Trophoblast cell (in vitro differentiated cells and primary cell): ENCODE results near the gene TGFBR1. TPM values are rescaled to one million over a fixed set of nuclear protein-coding genes. Genes with fewer than 3 reads are reported as not detected.
A peak's percentile ranks its signal among the peaks of the same experiment; 100 is the strongest.

ENCODE experiments used
- DNase-seq, 2 donors: peaks; one replicate each; pipeline ENCODE4 v3.0.0-alpha.2; 2016
- H2AFZ ChIP-seq: 2 replicates; pipeline ENCODE4 v1.6.1; 2013; ENCODE audit warnings: low read length, moderate library complexity, mild to moderate bottlenecking; ENCODE audit not compliant: insufficient read depth, poor library complexity
- H2AK5ac ChIP-seq: 2 replicates; pipeline ENCODE4 v1.6.1; 2013; ENCODE audit warnings: mild to moderate bottlenecking, low read length
- H2BK120ac ChIP-seq: 2 replicates; pipeline ENCODE4 v1.6.1; 2013; ENCODE audit warnings: low read length, mild to moderate bottlenecking, moderate library complexity; ENCODE audit not compliant: insufficient read depth, poor library complexity
- H2BK12ac ChIP-seq: 2 replicates; pipeline ENCODE4 v1.6.1; 2013; ENCODE audit warnings: mild to moderate bottlenecking, low read length, moderate library complexity
- H2BK5ac ChIP-seq: 2 replicates; pipeline ENCODE4 v1.6.1; 2013; ENCODE audit warnings: low read length, low read depth, moderate library complexity, mild to moderate bottlenecking; ENCODE audit not compliant: poor library complexity
- H3K14ac ChIP-seq: 2 replicates; pipeline ENCODE4 v1.6.1; 2013; ENCODE audit warnings: mild to moderate bottlenecking, low read length
- H3K18ac ChIP-seq: 2 replicates; pipeline ENCODE4 v1.6.1; 2013; ENCODE audit warnings: mild to moderate bottlenecking, low read length
- H3K23ac ChIP-seq: 2 replicates; pipeline ENCODE4 v1.6.1; 2013; ENCODE audit warnings: low read length
- H3K27ac ChIP-seq: 2 replicates; pipeline ENCODE4 v1.5.1; 2013; ENCODE audit warnings: low read depth, mild to moderate bottlenecking, inconsistent platforms, low read length, moderate library complexity
- H3K27me3 ChIP-seq: 2 replicates; pipeline ENCODE4 v1.6.1; 2013; ENCODE audit warnings: inconsistent platforms, mild to moderate bottlenecking, low read length, moderate library complexity; ENCODE audit not compliant: insufficient read depth
- H3K36me3 ChIP-seq, 2 experiments: 1 replicate in 1 of 2; 2 replicates in 1 of 2; pipeline ENCODE4 v1.6.1; 2013; ENCODE audit warnings: low read length in 2 of 2, mild to moderate bottlenecking in 2 of 2, moderate library complexity in 1 of 2; ENCODE audit not compliant: insufficient read depth in 2 of 2, control insufficient read depth in 1 of 2
- H3K4ac ChIP-seq: 2 replicates; pipeline ENCODE4 v1.6.1; 2013; ENCODE audit warnings: low read depth, mild to moderate bottlenecking, low read length, moderate library complexity
- H3K4me1 ChIP-seq, 2 experiments: 1 replicate in 1 of 2; 2 replicates in 1 of 2; pipeline ENCODE4 v1.6.1; 2013; ENCODE audit warnings: low read length in 2 of 2, mild to moderate bottlenecking in 2 of 2, moderate library complexity in 1 of 2; ENCODE audit not compliant: insufficient read depth in 2 of 2, control insufficient read depth in 1 of 2
- H3K4me2 ChIP-seq: 2 replicates; pipeline ENCODE4 v1.6.1; 2013; ENCODE audit warnings: inconsistent platforms, mild to moderate bottlenecking, low read length, moderate library complexity
- H3K4me3 ChIP-seq: 2 replicates; pipeline ENCODE4 v1.5.1; 2013; ENCODE audit warnings: mild to moderate bottlenecking, low read depth, low read length, inconsistent platforms
- H3K79me1 ChIP-seq: one replicate; pipeline ENCODE4 v1.6.1; 2013; ENCODE audit warnings: low read length
- H3K79me2 ChIP-seq: 2 replicates; pipeline ENCODE4 v1.6.1; 2013; ENCODE audit warnings: low read length, mild to moderate bottlenecking; ENCODE audit not compliant: control insufficient read depth, insufficient read depth, poor library complexity
- H3K9ac ChIP-seq: 2 replicates; pipeline ENCODE4 v1.6.1; 2013; ENCODE audit warnings: mild to moderate bottlenecking, low read length
- H3K9me3 ChIP-seq: 2 replicates; pipeline ENCODE4 v1.6.1; 2013; ENCODE audit warnings: low read depth, mild to moderate bottlenecking, control low read depth, inconsistent platforms, low read length; ENCODE audit not compliant: insufficient read depth
- H4K12ac ChIP-seq: 2 replicates; pipeline ENCODE4 v1.6.1; 2013; ENCODE audit warnings: low read depth, mild to moderate bottlenecking, low read length, moderate library complexity
- H4K8ac ChIP-seq: 2 replicates; pipeline ENCODE4 v1.6.1; 2013; ENCODE audit warnings: low read depth, mild to moderate bottlenecking, low read length, moderate library complexity
- H4K91ac ChIP-seq: one replicate; pipeline ENCODE4 v1.6.1; 2013; ENCODE audit warnings: low read depth, mild to moderate bottlenecking, low read length, moderate library complexity
- whole genome bisulfite sequencing: extraction: QIAGEN DNeasy Blood & Tissue Kit; methylation state at CpG from one replicate; pipeline ENCODE4 v1.1.7; 2013; ENCODE audit warnings: missing lambda C conversion rate; ENCODE audit not compliant: insufficient read length, insufficient coverage; ENCODE audit errors: extremely low coverage; 5-methylcytosine and 5-hydroxymethylcytosine counted together
- polyA plus RNA-seq: library from polyadenylated mRNA; stranded (reverse); fragments of 200-250 nt; gene quantifications from 2 replicates; pipeline ENCODE4 v1.2.3, GENCODE V29; 2013

TGFBR1 gene
- 38.6 and 40.3 TPM in 2 replicates for polyA plus RNA-seq

DNA sequence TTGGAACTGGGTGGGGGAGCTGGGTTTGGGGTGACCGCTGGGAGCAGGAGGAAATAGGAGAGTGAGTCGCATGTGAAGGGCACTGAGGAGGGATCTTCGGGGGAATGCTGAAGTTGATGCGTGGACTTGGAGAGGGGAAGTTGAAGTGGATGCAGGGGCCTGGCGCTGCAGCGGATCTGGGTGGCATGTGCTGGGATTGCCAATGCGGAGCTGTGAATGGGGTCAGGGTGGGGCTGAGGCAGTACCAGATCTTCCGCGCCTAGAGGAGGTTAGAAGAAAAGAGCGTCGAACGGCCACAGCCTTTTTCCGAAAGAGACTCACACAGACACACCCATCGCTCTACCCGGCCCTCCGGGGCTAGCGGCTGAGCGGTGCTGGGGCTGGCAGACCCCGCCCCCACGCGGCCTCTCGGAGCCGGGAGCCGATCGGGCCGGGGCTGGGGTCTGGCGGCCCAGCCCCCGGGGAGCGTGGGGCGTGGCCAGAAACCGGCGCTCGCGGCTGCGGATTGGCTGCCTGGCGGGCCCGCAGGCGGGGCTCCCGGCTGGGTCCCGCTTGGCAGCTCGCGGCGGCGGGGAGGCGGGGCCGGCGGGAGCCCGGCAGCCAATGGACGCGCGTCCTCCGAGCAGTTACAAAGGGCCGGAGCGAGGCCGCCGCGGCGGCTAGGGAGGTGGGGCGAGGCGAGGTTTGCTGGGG is at the start of gene TGFBR1:
TSS of gene TGFBR1 (plus strand) at position 655 of the 693 bp plus-strand sequence. CDS start 93 bp downstream, outside the sequence.
- Histone ChIP-seq H3K4me1 (peaks cover 5 to 14% of the 10 kb centered on the region in 2 experiments), H4K8ac (peak within 1 kb of the TSS; percentile 86), H4K12ac (peak within 1 kb of the TSS; percentile 75), H2AK5ac (peak within 1 kb of the TSS; percentile 71), H3K79me2 (peaks cover 8% of the 10 kb centered on the region), H2BK12ac (peak within 1 kb of the TSS; percentile 81), H3K9me3 (no peaks in the 10 kb centered on the region), H3K27ac (peak within 1 kb of the TSS; percentile 67), H3K23ac (no peak within 1 kb of the TSS), H3K4me2 (peak within 1 kb of the TSS; percentile 96), H3K14ac (peak within 1 kb of the TSS; percentile 95), H3K4me3 (peak within 1 kb of the TSS; percentile 85), H2BK5ac (peak within 1 kb of the TSS; percentile 79), H2AFZ (peak within 1 kb of the TSS; percentile 89), H2BK120ac (peak within 1 kb of the TSS; percentile 63), H3K9ac (peak within 1 kb of the TSS; percentile 91), H3K79me1 (peaks cover 12% of the 10 kb centered on the region), H4K91ac (peak within 1 kb of the TSS; percentile 85), H3K27me3 (no peaks in the 10 kb centered on the region), H3K18ac (peak within 1 kb of the TSS; percentile 95), H3K36me3 (no peaks in the 10 kb centered on the region), H3K4ac (peak within 1 kb of the TSS; percentile 92)
- peak; percentile 93 to 97 for DNase-seq
- WGBS: no CpG with 5 or more reads among the region's 60 CpGs

DNA sequence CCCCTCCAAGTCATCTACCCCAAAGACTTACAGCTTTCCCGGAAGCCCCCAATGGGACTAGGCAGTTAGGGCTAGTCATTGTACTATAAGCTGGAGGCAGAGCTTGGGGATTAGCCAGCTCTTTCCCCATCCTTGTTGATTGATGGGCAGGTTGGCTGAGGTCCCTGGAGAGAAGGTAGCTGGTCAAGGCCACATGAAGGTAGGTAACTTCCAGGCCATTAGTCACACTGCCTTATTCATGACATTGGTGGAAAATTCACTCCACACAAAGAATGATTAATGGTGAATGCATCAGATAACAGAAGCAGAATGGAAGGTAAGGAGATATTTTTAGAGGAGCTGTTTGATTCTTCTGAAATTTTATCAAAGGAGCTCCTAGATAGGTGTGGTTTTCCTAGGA is 49.5 kb upstream of the TGFBR1 start:
- H3K79me1 ChIP-seq: peaks cover 10% of the 10 kb centered on the region
- no peaks in the 10 kb centered on the region for H3K36me3 ChIP-seq
- H2BK5ac ChIP-seq: no peak overlapping the region
- no peak overlapping the region for H3K23ac ChIP-seq
- H3K4me3 ChIP-seq: no peak overlapping the region
- H2BK12ac ChIP-seq: peak overlapping the region; percentile 27
- no peak overlapping the region for H3K27ac ChIP-seq
- peaks cover 2% of the 10 kb centered on the region for H3K9me3 ChIP-seq
- peak overlapping the region; percentile 34 for H3K14ac ChIP-seq
- no peak overlapping the region for H3K18ac ChIP-seq
- peaks cover 2% of the 10 kb centered on the region for H3K79me2 ChIP-seq
- H2AFZ ChIP-seq: no peak overlapping the region
- H4K8ac ChIP-seq: no peak overlapping the region
- no peak overlapping the region for H3K9ac ChIP-seq
- H4K12ac ChIP-seq: no peak overlapping the region
- no peak overlapping the region for H2BK120ac ChIP-seq
- no peak overlapping the region for H2AK5ac ChIP-seq
- WGBS: no CpG with 5 or more reads among the region's 1 CpG
- peak overlapping the region; percentile 31 for H4K91ac ChIP-seq
- no peak for DNase-seq
- no peak overlapping the region for H3K4me2 ChIP-seq
- peaks cover 12 to 17% of the 10 kb centered on the region in 2 experiments for H3K4me1 ChIP-seq
- H3K27me3 ChIP-seq: no peaks in the 10 kb centered on the region
- no peak overlapping the region for H3K4ac ChIP-seq

DNA sequence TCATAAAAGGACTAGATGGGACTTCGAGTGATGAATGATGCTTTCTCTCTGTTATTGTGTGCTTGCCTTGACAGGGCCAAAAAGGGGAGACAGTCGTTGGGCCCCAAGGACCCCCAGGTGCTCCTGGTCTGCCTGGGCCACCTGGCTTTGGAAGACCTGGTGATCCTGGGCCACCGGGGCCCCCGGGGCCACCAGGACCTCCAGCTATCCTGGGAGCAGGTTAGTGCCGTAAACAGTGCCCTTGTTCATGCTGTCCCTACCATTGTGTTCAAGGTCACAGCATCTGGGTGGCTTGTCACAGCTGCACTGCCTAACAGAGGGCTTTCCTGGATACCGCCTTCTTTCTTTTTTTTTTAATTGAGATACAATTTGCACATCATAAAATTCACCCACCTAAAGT is 48.7 kb upstream of the TGFBR1 start:
- Histone ChIP-seq H2BK12ac (no peak overlapping the region), H3K36me3 (no peaks in the 10 kb centered on the region), H3K14ac (no peak overlapping the region), H3K79me2 (peaks cover 2% of the 10 kb centered on the region), H3K27me3 (no peaks in the 10 kb centered on the region), H4K12ac (no peak overlapping the region), H2AK5ac (no peak overlapping the region), H3K79me1 (peaks cover 10% of the 10 kb centered on the region), H2BK120ac (no peak overlapping the region), H3K9me3 (peaks cover 2% of the 10 kb centered on the region), H3K18ac (no peak overlapping the region), H3K9ac (no peak overlapping the region), H4K8ac (no peak overlapping the region), H2AFZ (no peak overlapping the region), H3K4me1 (peaks cover 12 to 13% of the 10 kb centered on the region in 2 experiments), H3K4me3 (no peak overlapping the region), H2BK5ac (no peak overlapping the region), H4K91ac (no peak overlapping the region), H3K4ac (no peak overlapping the region), H3K23ac (no peak overlapping the region), H3K27ac (no peak overlapping the region), H3K4me2 (no peak overlapping the region)
- no CpG with 5 or more reads among the region's 6 CpGs for WGBS
- DNase-seq: no peak

DNA sequence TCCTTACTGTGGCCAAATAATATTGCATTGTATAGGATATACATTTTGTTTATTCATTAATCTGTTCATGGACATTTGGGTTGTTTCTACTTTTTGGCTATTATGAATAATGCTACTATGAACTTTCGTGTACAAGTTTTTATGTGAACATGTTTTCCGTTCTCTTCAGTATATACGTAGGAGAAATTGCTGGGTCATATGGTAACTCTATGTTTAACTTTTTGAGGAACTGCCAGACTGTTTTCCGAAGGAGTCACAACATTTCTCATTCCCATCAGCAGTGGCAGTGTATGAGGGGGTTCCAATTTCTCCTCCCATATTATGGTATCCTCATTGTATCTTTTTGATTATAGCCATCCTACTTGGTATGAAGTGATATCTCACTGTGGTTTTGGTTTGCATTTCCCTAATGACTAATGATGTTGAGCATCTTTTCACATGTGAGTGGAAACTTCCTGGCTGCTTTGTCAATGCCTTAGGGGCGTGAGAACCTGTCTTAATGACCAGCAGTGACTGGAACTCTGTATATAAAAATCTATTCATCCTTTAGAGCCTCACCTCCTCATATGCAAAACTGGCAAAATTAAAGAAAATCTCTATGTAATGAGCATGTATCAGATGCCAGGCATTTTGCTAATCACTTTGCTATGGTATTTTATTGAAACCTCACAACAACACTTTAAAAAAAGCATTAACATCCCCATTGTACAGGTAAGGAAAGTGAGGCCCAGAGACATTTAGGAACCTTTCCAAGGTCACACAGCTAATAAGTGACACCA is 47.8 kb upstream of the TGFBR1 start:
- H3K4ac ChIP-seq: no peak overlapping the region
- no peak overlapping the region for H2BK120ac ChIP-seq
- peaks cover 10% of the 10 kb centered on the region for H3K79me1 ChIP-seq
- H2BK12ac ChIP-seq: no peak overlapping the region
- no peak overlapping the region for H3K4me2 ChIP-seq
- no peak overlapping the region for H2AK5ac ChIP-seq
- peaks cover 2% of the 10 kb centered on the region for H3K9me3 ChIP-seq
- peaks cover 12 to 13% of the 10 kb centered on the region in 2 experiments for H3K4me1 ChIP-seq
- H3K23ac ChIP-seq: no peak overlapping the region
- H3K79me2 ChIP-seq: peaks cover 2% of the 10 kb centered on the region
- WGBS: no CpG with 5 or more reads among the region's 5 CpGs
- no peaks in the 10 kb centered on the region for H3K36me3 ChIP-seq
- no peak overlapping the region for H2BK5ac ChIP-seq
- peak in 1 of 2 donors; percentile 34 for DNase-seq
- no peak overlapping the region for H3K4me3 ChIP-seq
- no peak overlapping the region for H2AFZ ChIP-seq
- no peak overlapping the region for H3K27ac ChIP-seq
- H4K91ac ChIP-seq: no peak overlapping the region
- H3K27me3 ChIP-seq: no peaks in the 10 kb centered on the region
- H3K9ac ChIP-seq: no peak overlapping the region
- no peak overlapping the region for H3K14ac ChIP-seq
- no peak overlapping the region for H4K8ac ChIP-seq
- H4K12ac ChIP-seq: no peak overlapping the region
- H3K18ac ChIP-seq: no peak overlapping the region
